T-cell (primary cell): ENCODE results near the gene GAPVD1. TPM values are rescaled to one million over a fixed set of nuclear protein-coding genes. Genes with fewer than 3 reads are reported as not detected.
"Not testable (repeated sequence)": the region's sequence is repeated elsewhere in the genome, so short reads cannot be mapped to it uniquely, and the experiment has no call there.

Experiments used
- ATAC-seq, 4 experiments: fragments of 200-7000 bp in 3 of 4; fragments of 150-1000 bp in 1 of 4; cut with Tn5 transposase; replicated peaks in 1 of 4; 1 replicate in 3 of 4; 2 replicates in 1 of 4; pipeline ENCODE4 v1.10.0; 2021; ENCODE audit warnings: moderate library complexity in 3 of 4, mild to moderate bottlenecking in 2 of 4, moderate number of reproducible peaks in 1 of 4
- CTCF ChIA-PET, 2 donors: fragments of 300-600 bp; sonication (Branson Sonifier 250); formaldehyde crosslinking; loops; one replicate each; lab custom pipeline; 2022; ENCODE audit warnings: antibody characterized with exemption in 2 of 2; lab: Charles Lee
- POLR2A ChIA-PET, 2 donors: fragments of 300-600 bp; sonication (Branson Sonifier 250); formaldehyde crosslinking; loops; one replicate each; lab custom pipeline; 2022; ENCODE audit warnings: antibody characterized with exemption in 2 of 2; lab: Charles Lee
- DNase-seq, 35 experiments: peaks; one replicate each; pipeline versions ENCODE4 v3.0.0 to v3.0.0-alpha.2; 2013 to 2023
- H3K27ac ChIP-seq: one replicate; pipeline ENCODE4 v1.5.1; 2013; ENCODE audit warnings: low read length
- H3K27me3 ChIP-seq, 2 experiments: replicated peaks in 1 of 2; 1 replicate in 1 of 2; 2 replicates in 1 of 2; pipeline versions ENCODE4 v1.6.1 to v1.7.0; 2013; ENCODE audit warnings: low read length in 1 of 2, mixed read lengths in 1 of 2; ENCODE audit not compliant: control insufficient read depth in 2 of 2, insufficient read depth in 2 of 2; ENCODE audit errors: extremely low read depth in 1 of 2
- H3K36me3 ChIP-seq, 2 donors: 1 replicate in 1 of 2; 2 replicates in 1 of 2; pipeline versions ENCODE4 v1.6.1 to v1.7.0; 2013; ENCODE audit warnings: low read length in 1 of 2; ENCODE audit not compliant: control insufficient read depth in 2 of 2, insufficient read depth in 1 of 2; ENCODE audit errors: extremely low read depth in 1 of 2
- H3K4me1 ChIP-seq, 2 experiments: 1 replicate in 1 of 2; 2 replicates in 1 of 2; pipeline versions ENCODE4 v1.6.1 to v1.7.0; 2013; ENCODE audit warnings: low read length in 2 of 2, mixed read lengths in 1 of 2; ENCODE audit not compliant: insufficient read depth in 2 of 2, control insufficient read depth in 1 of 2; ENCODE audit errors: extremely low read depth in 1 of 2
- H3K4me3 ChIP-seq, 2 donors: 1 replicate in 1 of 2; 2 replicates in 1 of 2; pipeline versions ENCODE4 v1.5.1 to v1.7.0; 2013; ENCODE audit warnings: mild to moderate bottlenecking in 2 of 2, low read length in 1 of 2, moderate library complexity in 1 of 2; ENCODE audit not compliant: control insufficient read depth in 1 of 2; ENCODE audit errors: extremely low read depth in 1 of 2
- H3K9me3 ChIP-seq: 2 replicates; pipeline ENCODE4 v1.7.0; 2013
- H3K27ac Mint-ChIP-seq, 2 donors: one replicate each; pipeline ENCODE4 v1.8.0; 2020 to 2021; ENCODE audit warnings: mild to moderate bottlenecking in 2 of 2, mixed read lengths in 2 of 2
- H3K27me3 Mint-ChIP-seq, 2 donors: one replicate each; pipeline ENCODE4 v1.8.0; 2021 to 2022; ENCODE audit warnings: mixed read lengths in 2 of 2
- H3K36me3 Mint-ChIP-seq: one replicate; pipeline ENCODE4 v1.8.0; 2021; ENCODE audit warnings: mixed read lengths
- H3K4me1 Mint-ChIP-seq, 3 donors: one replicate each; pipeline ENCODE4 v1.8.0; 2020 to 2022; ENCODE audit warnings: mixed read lengths in 3 of 3, mild to moderate bottlenecking in 1 of 3
- H3K4me3 Mint-ChIP-seq, 3 donors: one replicate each; pipeline ENCODE4 v1.8.0; 2020 to 2022; ENCODE audit warnings: mild to moderate bottlenecking in 3 of 3, mixed read lengths in 3 of 3, moderate library complexity in 3 of 3
- H3K9me3 Mint-ChIP-seq, 3 donors: one replicate each; pipeline ENCODE4 v1.8.0; 2020 to 2022; ENCODE audit warnings: mixed read lengths in 3 of 3
- WGBS: methylation state at CpG from one replicate; pipeline ENCODE4 v1.1.5; 2013; ENCODE audit warnings: missing lambda C conversion rate; ENCODE audit not compliant: insufficient coverage; 5-methylcytosine and 5-hydroxymethylcytosine counted together
- total RNA-seq, 35 experiments: library from RNA in 6 of 35; stranded (reverse) in 6 of 35; fragments of 120-200 nt in 1 of 35; gene quantifications; one replicate each; pipeline versions ENCODE4 v1.2.1 to v1.2.4 and lab custom pipeline; 2013 to 2026

The GAPVD1 gene
- total RNA-seq (10 to 100 TPM; 54.6 to 71.2 (median 57.4) TPM), total RNA-seq (lab: John Stamatoyannopoulos, UW) (102 to 173 (median 140) reads per million in 29 experiments)
- total RNA-seq (2013), result 73.5 TPM

- ChIA-PET POLR2A (interaction anchor here (0.6 to 1.8 kb wide), 3 partner anchors 20 to 74 kb away, joined by 3 to 13 read pairs (median 5); partner anchors contain the start of gene HSPA5 (in 2 of the 2)), CTCF (interaction anchor here in 1 of 2 donors (1.0 to 1.1 kb wide), 2 partner anchors 21 to 23 kb away, joined by 3 to 5 read pairs; partner anchors contain the start of gene HSPA5)
- peak; percentile 73 to 91 (median 84) for DNase-seq
- ATAC-seq, result peak; percentile 95 to 99 (median 99)
- Mint-ChIP-seq H3K4me3 (peak within 1 kb of the TSS; percentile 88 to 96 (median 96)), H3K36me3 (peaks cover 12% of the 10 kb centered on the region), H3K27ac (peak within 1 kb of the TSS; percentile 89 to 93), H3K4me1 (peaks cover 33 to 44% (median 41%) of the 10 kb centered on the region in 3 donors), H3K27me3 (no peaks in the 10 kb centered on the region), H3K9me3 (no peaks in the 10 kb centered on the region)
- WGBS, result under 1% methylated on average over 66 of the region's 72 CpGs
- Histone ChIP-seq H3K36me3 (no peaks in the 10 kb centered on the region), H3K4me1 (peaks cover 19 to 33% of the 10 kb centered on the region in 2 experiments), H3K27me3 (no peaks in the 10 kb centered on the region), H3K27ac (peak within 1 kb of the TSS; percentile 75), H3K4me3 (peak within 1 kb of the TSS; percentile 78 to 86), H3K9me3 (no peaks in the 10 kb centered on the region)
Observed at GRCh38 chr9:125261501-125262293, at the start of gene GAPVD1. Gene GAPVD1 (plus strand): TSS chr9:125261826. CDS start chr9:125298922, 37,096 bp downstream.

- no peaks in the 10 kb centered on the region for H3K4me1 ChIP-seq
- Mint-ChIP-seq H3K9me3 (no peaks in the 10 kb centered on the region), H3K27me3 (no peaks in the 10 kb centered on the region), H3K27ac (peak overlapping the region in 1 of 2 donors; percentile 67), H3K4me3 (no peak overlapping the region), H3K36me3 (peaks cover 42% of the 10 kb centered on the region), H3K4me1 (peaks cover 0 to 4% (median 0%) of the 10 kb centered on the region in 3 donors)
- H3K9me3 ChIP-seq, result no peaks in the 10 kb centered on the region
- DNase-seq (no peak), ATAC-seq (no peak)
- H3K36me3 ChIP-seq, result peaks cover 9 to 34% of the 10 kb centered on the region in 2 donors
- 96% methylated on average over 5 of the region's 5 CpGs for WGBS
- no peak overlapping the region for H3K27ac ChIP-seq
- POLR2A ChIA-PET, result no interaction called here
- CTCF ChIA-PET, result interaction anchor here in 1 of 2 donors (0.6 kb wide), 1 partner anchor 15 kb away, joined by 4 read pairs; no protein-coding TSS in a partner anchor
- no peak overlapping the region for H3K4me3 ChIP-seq
- H3K27me3 ChIP-seq, result no peaks in the 10 kb centered on the region
Observed at GRCh38 chr9:125214186-125214585, 47.4 kb upstream of the GAPVD1 start.

GRCh38 chr9:125218621-125219020 is 43.0 kb upstream of the GAPVD1 start:
- DNase-seq (no peak), ATAC-seq (no peak)
- Mint-ChIP-seq H3K27ac (no peak overlapping the region), H3K9me3 (no peaks in the 10 kb centered on the region), H3K36me3 (peaks cover 30% of the 10 kb centered on the region), H3K4me3 (no peak overlapping the region), H3K4me1 (peaks cover 0 to 4% (median 0%) of the 10 kb centered on the region in 3 donors), H3K27me3 (no peaks in the 10 kb centered on the region)
- no CpG with 5 or more reads among the region's 3 CpGs for WGBS
- POLR2A ChIA-PET, result no interaction called here
- no peak overlapping the region for H3K4me3 ChIP-seq
- CTCF ChIA-PET, result no interaction called here
- no peak overlapping the region for H3K27ac ChIP-seq
- peaks cover 4 to 23% of the 10 kb centered on the region in 2 donors for H3K36me3 ChIP-seq
- no peaks in the 10 kb centered on the region for H3K27me3 ChIP-seq
- no peaks in the 10 kb centered on the region for H3K9me3 ChIP-seq
- H3K4me1 ChIP-seq, result no peaks in the 10 kb centered on the region

- H3K4me1 ChIP-seq, H3K4me1 Mint-ChIP-seq, CTCF ChIA-PET, DNase-seq, H3K27ac ChIP-seq, ATAC-seq, H3K27me3 ChIP-seq, H3K9me3 Mint-ChIP-seq, H3K4me3 ChIP-seq, H3K4me3 Mint-ChIP-seq, H3K9me3 ChIP-seq, H3K27me3 Mint-ChIP-seq: not testable (repeated sequence)
- peak overlapping the region in 1 of 2 donors; percentile 58 for H3K27ac Mint-ChIP-seq
- H3K36me3 Mint-ChIP-seq, result peaks cover 12% of the 10 kb centered on the region
- POLR2A ChIA-PET, result interaction anchor here in 1 of 2 donors (0.7 kb wide), 1 partner anchor 656 kb away, joined by 3 read pairs; no protein-coding TSS in a partner anchor
- H3K36me3 ChIP-seq, result peaks cover 2 to 29% of the 10 kb centered on the region in 2 donors
Observed at GRCh38 chr9:125224858-125225257, 36.8 kb upstream of the GAPVD1 start.

- no peaks in the 10 kb centered on the region for H3K27me3 ChIP-seq
- DNase-seq (no peak), ATAC-seq (no peak)
- H3K4me3 ChIP-seq, result no peak overlapping the region
- Mint-ChIP-seq H3K9me3 (no peaks in the 10 kb centered on the region), H3K4me3 (no peak overlapping the region), H3K27me3 (no peaks in the 10 kb centered on the region), H3K4me1 (no peaks in the 10 kb centered on the region), H3K27ac (no peak overlapping the region), H3K36me3 (peaks cover 12% of the 10 kb centered on the region)
- peaks cover 0 to 29% of the 10 kb centered on the region in 2 donors for H3K36me3 ChIP-seq
- ChIA-PET CTCF (interaction anchor here in 1 of 2 donors (0.5 kb wide), 1 partner anchor 273 kb away, joined by 3 read pairs; no protein-coding TSS in a partner anchor), POLR2A (interaction anchor here in 1 of 2 donors (1.2 kb wide), 1 partner anchor 10 kb away, joined by 4 read pairs; no protein-coding TSS in a partner anchor)
- 100% methylated on average over 1 of the region's 6 CpGs for WGBS
- no peaks in the 10 kb centered on the region for H3K9me3 ChIP-seq
- no peak overlapping the region for H3K27ac ChIP-seq
- H3K4me1 ChIP-seq, result no peaks in the 10 kb centered on the region
Observed at GRCh38 chr9:125227761-125228160, 33.9 kb upstream of the GAPVD1 start.

GRCh38 chr9:125233678-125234077 is 27.9 kb upstream of the GAPVD1 start:
- DNase-seq, result no peak
- Histone ChIP-seq H3K4me3 (no peak overlapping the region), H3K9me3 (no peaks in the 10 kb centered on the region), H3K27ac (no peak overlapping the region), H3K36me3 (peaks cover 3 to 66% of the 10 kb centered on the region in 2 donors), H3K27me3 (no peaks in the 10 kb centered on the region), H3K4me1 (peaks cover 16% of the 10 kb centered on the region in 2 experiments)
- ChIA-PET POLR2A (interaction anchor here in 1 of 2 donors (0.7 kb wide), 1 partner anchor 337 kb away, joined by 5 read pairs; no protein-coding TSS in a partner anchor), CTCF (no interaction called here)
- no CpG with 5 or more reads among the region's 3 CpGs for WGBS
- no peaks in the 10 kb centered on the region for H3K9me3 Mint-ChIP-seq
- H3K27me3 Mint-ChIP-seq, result no peaks in the 10 kb centered on the region
- peak in 1 of 4 experiments; percentile 11 for ATAC-seq
- peak overlapping the region; percentile 51 to 59 for H3K27ac Mint-ChIP-seq
- H3K4me1 Mint-ChIP-seq, result peaks cover 37 to 41% (median 37%) of the 10 kb centered on the region in 3 donors
- H3K36me3 Mint-ChIP-seq, result peaks cover 49% of the 10 kb centered on the region
- H3K4me3 Mint-ChIP-seq, result no peak overlapping the region
